ENCODE data around the gene FUT8. TPM values are rescaled to one million over a fixed set of nuclear protein-coding genes. Genes with fewer than 3 reads are reported as not detected.

Gene FUT8
- polyA plus RNA-seq, 1 experiment: 45.1 TPM

- no peak for TF ChIP-seq CTCF (IDR thresholded peaks at IDR 0.05; ENCODE audit: low read depth, low read length)
- ChIA-PET CTCF (interaction anchor here (1.4 kb wide), 1 partner anchor 40 kb away, joined by 4 read pairs; the partner anchor contains the start of gene FUT8), POLR2A (no interaction called here)
- no peaks in the 10 kb centered on the region for H3K27me3 ChIP-seq (ENCODE audit: control insufficient read depth, insufficient read depth, low read length)
- no peak overlapping the region for H3K27ac ChIP-seq (ENCODE audit: low read depth, low read length)
- H3K4me3 ChIP-seq (ENCODE audit: low read depth, low read length): no peak overlapping the region
- H3K9me3 ChIP-seq (ENCODE audit: control insufficient read depth, insufficient read depth, low read length): no peaks in the 10 kb centered on the region
- DNase-seq (ENCODE audit: low read depth, low spot score): no peak
Observed at GRCh38 chr14:65371784-65372183, 40.7 kb upstream of the FUT8 start.

- ChIA-PET CTCF (no interaction called here), POLR2A (no interaction called here)
- no peak for DNase-seq (ENCODE audit: low read depth, low spot score)
- no peak for TF ChIP-seq CTCF (IDR thresholded peaks at IDR 0.05; ENCODE audit: low read depth, low read length)
- no peak overlapping the region for H3K4me3 ChIP-seq (ENCODE audit: low read depth, low read length)
- H3K27me3 ChIP-seq (ENCODE audit: control insufficient read depth, insufficient read depth, low read length): no peaks in the 10 kb centered on the region
- H3K9me3 ChIP-seq (ENCODE audit: control insufficient read depth, insufficient read depth, low read length): no peaks in the 10 kb centered on the region
- H3K27ac ChIP-seq (ENCODE audit: low read depth, low read length): no peak overlapping the region
Observed at GRCh38 chr14:65373016-65373670, 39.4 kb upstream of the FUT8 start.

- no peaks in the 10 kb centered on the region for H3K9me3 ChIP-seq (ENCODE audit: control insufficient read depth, insufficient read depth, low read length)
- H3K4me3 ChIP-seq (ENCODE audit: low read depth, low read length): no peak overlapping the region
- no peak for DNase-seq (ENCODE audit: low read depth, low spot score)
- H3K27ac ChIP-seq (ENCODE audit: low read depth, low read length): no peak overlapping the region
- ChIA-PET CTCF (no interaction called here), POLR2A (no interaction called here)
- no peak for TF ChIP-seq CTCF (IDR thresholded peaks at IDR 0.05; ENCODE audit: low read depth, low read length)
- H3K27me3 ChIP-seq (ENCODE audit: control insufficient read depth, insufficient read depth, low read length): no peaks in the 10 kb centered on the region
Observed at GRCh38 chr14:65373671-65374039, 38.9 kb upstream of the FUT8 start.

GRCh38 chr14:65377576-65377975 is 35.0 kb upstream of the FUT8 start:
- ChIA-PET POLR2A (interaction anchor here (1.1 kb wide), 1 partner anchor 35 kb away, joined by 8 read pairs; the partner anchor contains the start of gene FUT8), CTCF (interaction anchor here (0.9 to 1.4 kb wide), 2 partner anchors 34 to 447 kb away, joined by 3 to 6 read pairs; no protein-coding TSS in a partner anchor)
- H3K27ac ChIP-seq (ENCODE audit: low read depth, low read length): no peak overlapping the region
- H3K4me3 ChIP-seq (ENCODE audit: low read depth, low read length): no peak overlapping the region
- no peak for TF ChIP-seq CTCF (IDR thresholded peaks at IDR 0.05; ENCODE audit: low read depth, low read length)
- no peaks in the 10 kb centered on the region for H3K27me3 ChIP-seq (ENCODE audit: control insufficient read depth, insufficient read depth, low read length)
- no peak for DNase-seq (ENCODE audit: low read depth, low spot score)
- H3K9me3 ChIP-seq (ENCODE audit: control insufficient read depth, insufficient read depth, low read length): no peaks in the 10 kb centered on the region; the same call in 1 of the 2 replicates

GRCh38 chr14:65382586-65382985 is 29.9 kb upstream of the FUT8 start:
- CTCF ChIA-PET: no interaction called here
- no peak for DNase-seq (ENCODE audit: low read depth, low spot score)
- Histone ChIP-seq H3K27me3 (ENCODE audit: control insufficient read depth, insufficient read depth, low read length) (peaks cover 2% of the 10 kb centered on the region), H3K27ac (ENCODE audit: low read depth, low read length) (no peak overlapping the region), H3K9me3 (ENCODE audit: control insufficient read depth, insufficient read depth, low read length) (no peaks in the 10 kb centered on the region; the same call in 1 of the 2 replicates), H3K4me3 (ENCODE audit: low read depth, low read length) (no peak overlapping the region)
- no peak for TF ChIP-seq CTCF (IDR thresholded peaks at IDR 0.05; ENCODE audit: low read depth, low read length)
- POLR2A ChIA-PET: no interaction called here
